PC-3 (cell line): ENCODE results near the gene PCCA. TPM values are rescaled to one million over a fixed set of nuclear protein-coding genes. Genes with fewer than 3 reads are reported as not detected.

ENCODE experiments used
- ATAC-seq: fragments of 200-7000 bp; cut with Tn5 transposase; 2 replicates; pipeline ENCODE4 v1.9.1; 2020; ENCODE audit warnings: mild to moderate bottlenecking, moderate library complexity
- BruUV-seq: library from RNA; stranded (reverse); fragments of 400-500 nt; replicated peaks from 2 replicates; lab custom pipeline; 2021; lab: Mats Ljungman, UMichigan
- CTCF ChIA-PET: fragments of 300-600 bp; sonication (Branson Sonifier 250); formaldehyde crosslinking; loops from one replicate; lab custom pipeline; 2022; ENCODE audit warnings: antibody characterized with exemption; lab: Charles Lee
- POLR2A ChIA-PET: fragments of 300-600 bp; sonication (Branson Sonifier 250); formaldehyde crosslinking; loops from one replicate; lab custom pipeline; 2022; ENCODE audit warnings: antibody characterized with exemption; ENCODE audit not compliant: unreplicated experiment; lab: Charles Lee
- DNase-seq: peaks from one replicate; pipeline ENCODE4 v3.0.0-alpha.2; 2015
- H2AFZ ChIP-seq: fragments of 300-600 bp; sonication (generic); 2 replicates; pipeline ENCODE4 v1.6.0; 2016; ENCODE audit warnings: antibody characterized with exemption, low read length
- H3F3A ChIP-seq: fragments of 300-600 bp; sonication (generic); one replicate; pipeline ENCODE4 v1.6.0; 2017; ENCODE audit warnings: antibody characterized with exemption, low read length, control low read depth, mild to moderate bottlenecking; ENCODE audit not compliant: unreplicated experiment
- H3K27ac ChIP-seq: fragments of 300-600 bp; sonication (generic); 2 replicates; pipeline ENCODE4 v1.5.1; 2016; ENCODE audit warnings: mild to moderate bottlenecking, low read length
- H3K27me3 ChIP-seq: fragments of 300-600 bp; sonication (generic); 2 replicates; pipeline ENCODE4 v1.6.1; 2016; ENCODE audit warnings: low read length, mixed read lengths
- H3K36me3 ChIP-seq: fragments of 300-600 bp; sonication (generic); 2 replicates; pipeline ENCODE4 v1.6.1; 2016; ENCODE audit warnings: low read depth, mixed run types, low read length, mixed read lengths
- H3K4me1 ChIP-seq: fragments of 300-600 bp; sonication (generic); 2 replicates; pipeline ENCODE4 v1.5.1; 2016; ENCODE audit warnings: low read length; ENCODE audit not compliant: insufficient read depth
- H3K4me2 ChIP-seq: fragments of 300-600 bp; sonication (generic); 2 replicates; pipeline ENCODE4 v1.6.0; 2016; ENCODE audit warnings: low read length
- H3K4me3 ChIP-seq: fragments of 300-600 bp; sonication (generic); 2 replicates; pipeline ENCODE4 v1.5.1; 2016; ENCODE audit warnings: mild to moderate bottlenecking, low read length, mixed read lengths
- H3K79me2 ChIP-seq: fragments of 300-600 bp; sonication (generic); 2 replicates; pipeline ENCODE4 v1.6.1; 2017; ENCODE audit warnings: low read length, mixed read lengths
- H3K9ac ChIP-seq: fragments of 300-600 bp; sonication (generic); 2 replicates; pipeline ENCODE4 v1.6.0; 2016; ENCODE audit warnings: mild to moderate bottlenecking, low read length
- H3K9me2 ChIP-seq: fragments of 300-600 bp; sonication (generic); replicated peaks from 2 replicates; pipeline ENCODE4 v1.6.1; 2016; ENCODE audit warnings: mixed run types, low read length, mixed read lengths
- H3K9me3 ChIP-seq: fragments of 300-600 bp; sonication (generic); 2 replicates; pipeline ENCODE4 v1.6.1; 2016; ENCODE audit warnings: low read length, mixed read lengths
- H4K20me1 ChIP-seq: fragments of 300-600 bp; sonication (generic); 2 replicates; pipeline ENCODE4 v1.6.1; 2016; ENCODE audit warnings: low read length, mixed read lengths
- EZH2 ChIP-seq: fragments of 300-600 bp; sonication (generic); IDR thresholded peaks from one replicate; pipeline ENCODE4 v1.6.1; 2017; ENCODE audit warnings: antibody characterized with exemption, mild to moderate bottlenecking, low read length; ENCODE audit not compliant: unreplicated experiment
- EZH2phosphoT487 ChIP-seq: fragments of 300-600 bp; sonication (generic); IDR thresholded peaks from 2 replicates; pipeline ENCODE4 v1.6.1; 2018; ENCODE audit warnings: mild to moderate bottlenecking, antibody characterized with exemption, low read length, borderline replicate concordance
- intact Hi-C: fragments of 100-400 bp; cut with micrococcal nuclease; formaldehyde crosslinking; loops from 2 replicates; pipeline ENCODE4 v1.9.0; 2023
- total RNA-seq: library from RNA; depleted of rRNA; stranded (reverse); fragments of >200 nt; gene quantifications from 2 replicates; pipeline ENCODE4 v1.2.3, GENCODE V29; 2014
- TF ChIP-seq, protein P1 (sequence below): fragments of 300-600 bp; sonication (generic); conservative IDR thresholded peaks from 2 replicates; pipeline ENCODE4 v1.5.1; 2017; ENCODE audit warnings: antibody characterized with exemption, low read depth, mild to moderate bottlenecking, low read length

The PCCA gene
- total RNA-seq, 1 experiment from 2014 or later, result 10.5 TPM

DNA sequence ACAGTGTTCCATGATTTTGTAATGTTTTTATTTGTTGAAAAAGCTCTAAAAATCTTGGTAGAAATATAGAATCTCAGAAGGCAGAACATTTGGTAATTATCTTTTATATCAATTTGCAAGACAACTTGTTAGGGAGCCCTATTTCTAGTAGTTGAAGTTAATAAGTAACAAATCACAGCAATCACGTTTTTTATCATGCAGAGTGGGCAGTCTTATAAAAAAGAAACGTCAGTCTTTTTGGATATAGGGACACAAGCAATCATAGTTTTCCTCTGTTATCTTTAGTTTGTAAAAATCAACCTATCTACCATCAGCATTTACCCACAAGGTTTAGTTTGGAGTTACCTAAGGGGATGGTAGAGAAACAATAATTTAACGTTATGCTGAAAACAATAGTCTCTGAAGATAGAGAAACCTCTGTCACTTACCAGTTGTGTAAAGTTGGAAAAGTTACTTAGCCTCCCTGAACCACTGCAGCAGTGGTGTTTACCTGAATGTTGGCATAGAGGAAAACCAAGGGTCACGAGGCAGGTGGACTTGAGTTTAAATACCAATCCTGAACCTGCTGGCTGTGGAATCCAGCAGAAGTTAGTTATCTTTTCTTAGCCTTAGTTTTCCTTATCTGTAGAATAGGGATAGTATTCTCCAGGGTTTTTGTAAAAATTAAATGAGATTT, 306.9 kb downstream of the PCCA start:
- no peaks in the 10 kb centered on the region for H3K9me2 ChIP-seq
- no peaks in the 10 kb centered on the region for H3K27me3 ChIP-seq
- no peaks in the 10 kb centered on the region for H3K9me3 ChIP-seq
- no peaks in the 10 kb centered on the region for H4K20me1 ChIP-seq
- no peak overlapping the region for H3K27ac ChIP-seq
- H3K79me2 ChIP-seq, result no peaks in the 10 kb centered on the region
- DNase-seq (no peak), ATAC-seq (no peak)
- BruUV-seq, result no TSS peak
- no peak overlapping the region for H3K9ac ChIP-seq
- H3K4me1 ChIP-seq, result peaks cover 17% of the 10 kb centered on the region
- H3K4me2 ChIP-seq, result no peak overlapping the region
- TF ChIP-seq EZH2 (no peak), EZH2phosphoT487 (no peak)
- TF ChIP-seq, protein P1, sequence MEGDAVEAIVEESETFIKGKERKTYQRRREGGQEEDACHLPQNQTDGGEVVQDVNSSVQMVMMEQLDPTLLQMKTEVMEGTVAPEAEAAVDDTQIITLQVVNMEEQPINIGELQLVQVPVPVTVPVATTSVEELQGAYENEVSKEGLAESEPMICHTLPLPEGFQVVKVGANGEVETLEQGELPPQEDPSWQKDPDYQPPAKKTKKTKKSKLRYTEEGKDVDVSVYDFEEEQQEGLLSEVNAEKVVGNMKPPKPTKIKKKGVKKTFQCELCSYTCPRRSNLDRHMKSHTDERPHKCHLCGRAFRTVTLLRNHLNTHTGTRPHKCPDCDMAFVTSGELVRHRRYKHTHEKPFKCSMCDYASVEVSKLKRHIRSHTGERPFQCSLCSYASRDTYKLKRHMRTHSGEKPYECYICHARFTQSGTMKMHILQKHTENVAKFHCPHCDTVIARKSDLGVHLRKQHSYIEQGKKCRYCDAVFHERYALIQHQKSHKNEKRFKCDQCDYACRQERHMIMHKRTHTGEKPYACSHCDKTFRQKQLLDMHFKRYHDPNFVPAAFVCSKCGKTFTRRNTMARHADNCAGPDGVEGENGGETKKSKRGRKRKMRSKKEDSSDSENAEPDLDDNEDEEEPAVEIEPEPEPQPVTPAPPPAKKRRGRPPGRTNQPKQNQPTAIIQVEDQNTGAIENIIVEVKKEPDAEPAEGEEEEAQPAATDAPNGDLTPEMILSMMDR, result no peak
- H2AFZ ChIP-seq, result no peak overlapping the region
- CTCF ChIA-PET, result no interaction called here
- no peak overlapping the region for H3K4me3 ChIP-seq
- H3K36me3 ChIP-seq, result no peaks in the 10 kb centered on the region
- POLR2A ChIA-PET, result no interaction called here
- intact Hi-C loops, result no loop called here
- H3F3A ChIP-seq, result no peaks in the 10 kb centered on the region

DNA sequence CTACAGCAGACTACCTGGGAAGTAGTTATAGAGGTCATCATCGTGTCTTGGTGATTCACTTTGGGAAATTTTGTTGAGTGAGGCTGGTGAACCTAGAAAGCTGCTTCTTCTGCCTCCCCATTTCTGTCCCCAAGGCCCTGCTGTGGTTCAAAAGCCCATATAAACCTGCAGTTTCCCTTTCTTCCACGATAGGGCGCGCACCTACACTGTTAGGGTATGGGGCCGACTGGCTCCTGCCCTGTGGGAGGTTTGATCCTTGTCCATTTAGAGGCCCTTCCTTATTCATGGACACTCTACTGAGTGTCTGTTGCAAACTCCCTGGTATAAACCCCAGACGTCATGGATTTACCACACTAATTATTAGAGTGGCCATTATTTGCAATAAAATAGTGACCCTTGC, 307.9 kb downstream of the PCCA start:
- H3K4me1 ChIP-seq, result peaks cover 16% of the 10 kb centered on the region
- H3K27me3 ChIP-seq, result no peaks in the 10 kb centered on the region
- no peak overlapping the region for H3K9ac ChIP-seq
- no peak overlapping the region for H2AFZ ChIP-seq
- H4K20me1 ChIP-seq, result no peaks in the 10 kb centered on the region
- no peak overlapping the region for H3K4me3 ChIP-seq
- ChIA-PET POLR2A (no interaction called here), CTCF (no interaction called here)
- ATAC-seq (no peak), DNase-seq (no peak)
- H3K9me3 ChIP-seq, result no peaks in the 10 kb centered on the region
- no peak overlapping the region for H3K4me2 ChIP-seq
- BruUV-seq, result no TSS peak
- H3F3A ChIP-seq, result no peaks in the 10 kb centered on the region
- H3K36me3 ChIP-seq, result no peaks in the 10 kb centered on the region
- no peaks in the 10 kb centered on the region for H3K79me2 ChIP-seq
- no peaks in the 10 kb centered on the region for H3K9me2 ChIP-seq
- H3K27ac ChIP-seq, result no peak overlapping the region
- TF ChIP-seq EZH2 (no peak), EZH2phosphoT487 (no peak)
- TF ChIP-seq, protein P1, result no peak
- intact Hi-C loops, result no loop called here

DNA sequence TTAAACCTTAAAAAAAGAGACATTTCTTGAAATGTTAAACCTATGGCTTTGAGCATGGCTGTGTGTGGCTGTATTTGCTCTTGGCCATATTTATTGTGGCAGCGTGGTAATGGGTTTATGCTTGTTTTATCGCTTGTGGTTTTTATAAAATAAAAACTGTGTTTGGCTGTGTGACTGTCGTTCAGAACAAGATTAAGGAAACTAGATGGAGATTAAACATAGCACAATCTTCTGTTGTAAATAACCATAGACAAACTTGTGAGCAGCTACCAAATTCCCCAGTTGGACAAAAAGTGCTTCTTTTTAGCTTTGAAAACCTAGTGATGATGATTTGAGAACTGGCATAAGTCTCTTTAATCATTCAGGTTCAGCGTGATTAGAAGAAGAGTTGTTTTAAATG, 308.7 kb downstream of the PCCA start:
- intact Hi-C loops, result no loop called here
- no peak for ATAC-seq

More for the DNA sequence above, 308.7 kb downstream of the PCCA start:
- Histone ChIP-seq H3K27ac (no peak overlapping the region), H3K27me3 (no peaks in the 10 kb centered on the region), H2AFZ (no peak overlapping the region), H3K4me2 (no peak overlapping the region), H3K9ac (no peak overlapping the region), H4K20me1 (no peaks in the 10 kb centered on the region), H3K4me3 (no peak overlapping the region), H3K79me2 (no peaks in the 10 kb centered on the region), H3K9me2 (no peaks in the 10 kb centered on the region), H3K9me3 (no peaks in the 10 kb centered on the region), H3F3A (no peaks in the 10 kb centered on the region), H3K4me1 (peaks cover 8% of the 10 kb centered on the region), H3K36me3 (no peaks in the 10 kb centered on the region)
- no TSS peak for BruUV-seq
- DNase-seq, result no peak
- ChIA-PET POLR2A (no interaction called here), CTCF (no interaction called here)
- TF ChIP-seq, protein P1, result no peak
- TF ChIP-seq EZH2 (no peak), EZH2phosphoT487 (no peak)
